ENCODE results near the gene ZBTB8A.
"Not testable (repeated sequence)": the region's sequence is repeated elsewhere in the genome, so short reads cannot be mapped to it uniquely, and the experiment has no call there.

Gene ZBTB8A

GRCh38 chr1:32549616-32550015 is 10.4 kb downstream of the ZBTB8A start:
- TF ChIP-seq CTCF (IDR thresholded peaks at IDR 0.05; ENCODE audit: low read length, missing control alignments): no peak
- H3K4me3 ChIP-seq (replicated peaks; ENCODE audit: low read depth, low read length): no peak overlapping the region
- no peak for DNase-seq (ENCODE audit: low read depth)

DNA sequence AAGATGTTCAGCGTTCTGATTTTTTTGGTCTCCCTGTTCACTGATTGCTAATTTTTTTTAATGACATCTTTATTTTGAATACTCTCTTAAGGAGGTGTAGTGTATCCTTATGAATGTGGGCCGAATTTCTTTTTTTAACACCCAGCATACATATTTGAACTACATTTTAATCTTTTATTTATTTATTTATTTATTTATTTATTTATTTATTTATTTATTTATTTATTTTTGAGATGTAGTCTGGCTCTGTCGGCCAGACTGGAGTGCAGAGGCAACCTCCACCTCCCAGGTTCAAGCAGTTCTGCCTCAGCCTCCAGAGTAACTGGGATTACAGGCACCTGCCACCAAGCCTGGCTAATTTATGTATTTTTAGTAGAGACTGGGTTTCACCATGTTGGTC is 15.1 kb downstream of the ZBTB8A start:
- H3K4me3 ChIP-seq (replicated peaks; ENCODE audit: low read depth, low read length): no peak overlapping the region
- no peak for TF ChIP-seq CTCF (IDR thresholded peaks at IDR 0.05; ENCODE audit: low read length, missing control alignments)
- no peak for DNase-seq (ENCODE audit: low read depth)

DNA sequence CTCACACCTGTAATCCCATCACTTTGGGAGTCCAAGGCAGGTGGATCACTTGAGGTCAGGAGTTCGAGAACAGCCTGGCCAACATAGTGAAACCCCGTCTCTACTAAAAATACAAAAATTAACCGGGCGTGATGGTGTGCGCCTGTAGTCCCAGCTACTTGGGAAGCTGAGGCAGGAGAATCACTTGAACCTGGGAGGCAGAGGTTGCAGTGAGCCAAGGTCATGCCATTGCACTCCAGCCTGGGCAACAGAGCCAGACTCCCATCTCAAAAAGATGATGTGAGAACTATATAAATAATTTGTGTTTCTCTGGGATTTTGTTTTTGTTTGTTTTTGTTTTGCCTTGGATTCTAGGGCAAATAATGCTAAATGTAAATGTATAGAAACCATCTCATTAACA is 17.8 kb downstream of the ZBTB8A start:
- not testable (repeated sequence) for H3K4me3 ChIP-seq (replicated peaks; ENCODE audit: low read depth, low read length); DNase-seq (ENCODE audit: low read depth)

DNA sequence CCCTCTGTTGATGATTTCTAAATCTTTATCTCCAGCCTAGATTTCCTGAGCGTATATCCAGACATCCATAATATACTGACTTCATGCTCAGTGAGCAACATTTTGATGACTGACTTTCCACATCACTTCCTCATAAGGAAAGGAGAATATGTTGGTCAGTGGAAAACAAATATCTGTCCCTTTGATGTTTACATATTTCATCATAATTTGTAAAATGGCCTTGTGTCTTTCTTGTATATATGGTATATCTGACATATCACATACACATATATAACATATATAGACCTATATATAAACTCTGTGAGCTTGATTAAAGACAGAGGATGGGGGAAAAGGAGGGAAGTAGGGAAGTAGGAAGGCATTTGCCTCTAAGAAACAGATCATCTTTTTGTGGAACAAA is 18.6 kb downstream of the ZBTB8A start:
- DNase-seq (ENCODE audit: low read depth): no peak
- no peak for TF ChIP-seq CTCF (IDR thresholded peaks at IDR 0.05; ENCODE audit: low read length, missing control alignments)
- no peak overlapping the region for H3K4me3 ChIP-seq (replicated peaks; ENCODE audit: low read depth, low read length)

- no peak overlapping the region for H3K4me3 ChIP-seq (replicated peaks; ENCODE audit: low read depth, low read length)
- DNase-seq (ENCODE audit: low read depth): no peak
- no peak for TF ChIP-seq CTCF (IDR thresholded peaks at IDR 0.05; ENCODE audit: low read length, missing control alignments)
Measured at GRCh38 chr1:32568929-32569328, 29.7 kb downstream of the ZBTB8A start.

GRCh38 chr1:32580348-32581017 is 41.3 kb downstream of the ZBTB8A start:
- no peak for TF ChIP-seq CTCF (IDR thresholded peaks at IDR 0.05; ENCODE audit: low read length, missing control alignments)
- no peak overlapping the region for H3K4me3 ChIP-seq (replicated peaks; ENCODE audit: low read depth, low read length)
- no peak for DNase-seq (ENCODE audit: low read depth)

DNA sequence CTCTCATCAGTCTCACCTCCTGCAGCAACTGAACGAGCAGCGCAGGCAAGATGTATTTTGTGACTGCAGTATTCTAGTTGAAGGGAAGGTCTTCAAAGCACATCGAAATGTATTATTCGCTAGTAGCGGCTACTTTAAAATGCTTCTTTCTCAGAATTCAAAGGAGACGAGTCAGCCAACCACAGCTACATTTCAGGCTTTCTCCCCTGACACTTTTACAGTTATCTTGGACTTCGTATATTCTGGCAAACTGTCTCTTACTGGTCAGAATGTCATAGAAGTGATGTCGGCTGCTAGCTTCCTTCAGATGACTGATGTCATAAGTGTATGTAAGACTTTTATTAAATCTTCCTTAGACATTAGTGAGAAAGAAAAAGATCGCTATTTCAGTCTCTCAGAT is 53.7 kb downstream of the ZBTB8A start:
- DNase-seq (ENCODE audit: low read depth): no peak
- H3K4me3 ChIP-seq (replicated peaks; ENCODE audit: low read depth, low read length): no peak overlapping the region
- TF ChIP-seq CTCF (IDR thresholded peaks at IDR 0.05; ENCODE audit: low read length, missing control alignments): no peak

All from fibroblast of pulmonary artery (primary cell).